Measurements from ENCODE around the gene CALN1. TPM values are rescaled to one million over a fixed set of nuclear protein-coding genes. Genes with fewer than 3 reads are reported as not detected.

CALN1 gene
- total and polyA plus RNA-seq, 9 donors = under 0.01 to 0.18 (median 0.13) TPM; not detected in 2

DNA sequence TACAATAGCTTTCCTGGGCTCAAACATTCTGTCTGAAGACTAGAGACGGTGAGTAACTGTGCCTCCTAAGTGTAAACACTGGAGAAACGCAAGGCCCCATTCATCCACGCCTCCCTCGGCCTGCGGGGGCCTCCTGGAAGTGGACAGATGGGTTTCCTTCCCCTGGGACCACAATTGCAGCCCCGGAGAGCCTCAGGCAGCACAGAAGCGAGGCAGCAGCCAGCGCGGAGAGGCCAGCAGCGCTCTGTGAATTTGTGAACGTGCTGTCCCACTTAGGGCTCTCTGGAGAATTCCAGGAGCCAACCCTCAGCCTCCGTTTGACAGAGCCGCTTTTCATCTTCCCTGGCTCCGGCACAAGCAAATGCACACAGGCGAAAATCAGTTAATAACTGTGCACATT lies 23.2 kb upstream of the CALN1 start:
- no peak overlapping the region for H3K4me3 ChIP-seq
- no peaks in the 10 kb centered on the region for H3K27me3 ChIP-seq

DNA sequence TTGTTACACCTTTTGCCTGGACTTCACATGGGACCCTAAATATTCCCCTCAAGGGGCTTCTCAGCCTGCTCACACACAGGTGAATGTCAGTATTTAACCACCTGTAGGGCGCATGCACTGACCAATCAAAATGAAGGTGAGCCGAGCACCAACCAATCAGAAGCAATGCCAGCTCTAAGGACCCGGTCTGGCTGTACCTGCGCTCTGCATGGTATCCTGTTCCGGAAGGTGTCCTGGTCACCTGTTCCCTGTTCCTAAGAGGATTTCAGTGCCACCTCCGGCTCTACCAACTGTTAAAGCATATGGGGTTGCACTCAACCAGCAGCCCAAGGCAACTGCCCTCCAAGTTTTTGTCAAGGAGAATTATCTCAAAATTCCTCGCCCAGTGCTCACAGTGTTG lies 18.4 kb upstream of the CALN1 start:
- Histone ChIP-seq H3K4me3 (no peak overlapping the region), H3K27ac (no peak overlapping the region), H3K9me3 (no peaks in the 10 kb centered on the region), H3K27me3 (no peaks in the 10 kb centered on the region), H3K4me1 (ENCODE audit: insufficient read depth) (no peaks in the 10 kb centered on the region), H3K36me3 (no peaks in the 10 kb centered on the region)
- 74 to 88% (median 80%) methylated on average over 7 of the region's 7 CpGs for WGBS, 3 donors
- intact Hi-C loops (cut with DNase I) = no loop called here
- TF ChIP-seq, protein P1, sequence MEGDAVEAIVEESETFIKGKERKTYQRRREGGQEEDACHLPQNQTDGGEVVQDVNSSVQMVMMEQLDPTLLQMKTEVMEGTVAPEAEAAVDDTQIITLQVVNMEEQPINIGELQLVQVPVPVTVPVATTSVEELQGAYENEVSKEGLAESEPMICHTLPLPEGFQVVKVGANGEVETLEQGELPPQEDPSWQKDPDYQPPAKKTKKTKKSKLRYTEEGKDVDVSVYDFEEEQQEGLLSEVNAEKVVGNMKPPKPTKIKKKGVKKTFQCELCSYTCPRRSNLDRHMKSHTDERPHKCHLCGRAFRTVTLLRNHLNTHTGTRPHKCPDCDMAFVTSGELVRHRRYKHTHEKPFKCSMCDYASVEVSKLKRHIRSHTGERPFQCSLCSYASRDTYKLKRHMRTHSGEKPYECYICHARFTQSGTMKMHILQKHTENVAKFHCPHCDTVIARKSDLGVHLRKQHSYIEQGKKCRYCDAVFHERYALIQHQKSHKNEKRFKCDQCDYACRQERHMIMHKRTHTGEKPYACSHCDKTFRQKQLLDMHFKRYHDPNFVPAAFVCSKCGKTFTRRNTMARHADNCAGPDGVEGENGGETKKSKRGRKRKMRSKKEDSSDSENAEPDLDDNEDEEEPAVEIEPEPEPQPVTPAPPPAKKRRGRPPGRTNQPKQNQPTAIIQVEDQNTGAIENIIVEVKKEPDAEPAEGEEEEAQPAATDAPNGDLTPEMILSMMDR (IDR thresholded peaks at IDR 0.05) = no peak
- TF ChIP-seq EP300 (IDR thresholded peaks at IDR 0.05) (no peak), POLR2A (IDR thresholded peaks at IDR 0.05) (no peak)
- DNase-seq = no peak

More for the DNA sequence above, 23.2 kb upstream of the CALN1 start:
- WGBS, 3 donors = 7 to 9% (median 9%) methylated on average over 15 of the region's 15 CpGs
- Histone ChIP-seq H3K4me1 (ENCODE audit: insufficient read depth) (no peaks in the 10 kb centered on the region), H3K36me3 (no peaks in the 10 kb centered on the region), H3K9me3 (no peaks in the 10 kb centered on the region), H3K27ac (no peak overlapping the region)
- intact Hi-C loops (cut with DNase I) = no loop called here
- DNase-seq = no peak
- no peak for TF ChIP-seq POLR2A (IDR thresholded peaks at IDR 0.05)
- TF ChIP-seq, protein P1 (IDR thresholded peaks at IDR 0.05) = no peak
- TF ChIP-seq EP300 (IDR thresholded peaks at IDR 0.05) = no peak

DNA sequence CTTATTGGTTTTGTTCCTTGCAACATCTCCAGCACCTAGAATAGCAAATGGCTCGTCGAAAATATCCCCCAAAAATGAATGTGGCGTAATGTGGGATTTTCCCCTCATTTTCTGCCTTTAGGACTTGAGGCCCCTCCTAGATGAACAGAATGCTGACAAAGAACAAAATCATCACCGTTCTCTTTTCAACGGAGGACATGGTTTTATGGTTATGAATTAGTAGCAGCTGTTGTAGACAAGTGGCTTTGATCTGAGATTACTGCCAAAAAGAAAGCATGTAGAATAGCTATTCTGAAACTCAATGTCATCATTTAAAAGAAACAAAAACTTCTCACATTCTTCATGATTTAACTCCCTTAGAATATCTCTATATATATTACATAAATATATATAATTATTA lies 17.2 kb upstream of the CALN1 start:
- Histone ChIP-seq H3K9me3 (no peaks in the 10 kb centered on the region), H3K27me3 (no peaks in the 10 kb centered on the region), H3K27ac (no peak overlapping the region), H3K36me3 (no peaks in the 10 kb centered on the region), H3K4me3 (no peak overlapping the region), H3K4me1 (ENCODE audit: insufficient read depth) (no peaks in the 10 kb centered on the region)
- intact Hi-C loops (cut with DNase I) = no loop called here
- 64 to 73% (median 69%) methylated on average over 5 of the region's 5 CpGs for WGBS, 3 donors
- TF ChIP-seq POLR2A (IDR thresholded peaks at IDR 0.05) (no peak), EP300 (IDR thresholded peaks at IDR 0.05) (no peak)
- TF ChIP-seq, protein P1 (IDR thresholded peaks at IDR 0.05) = no peak
- no peak for DNase-seq

DNA sequence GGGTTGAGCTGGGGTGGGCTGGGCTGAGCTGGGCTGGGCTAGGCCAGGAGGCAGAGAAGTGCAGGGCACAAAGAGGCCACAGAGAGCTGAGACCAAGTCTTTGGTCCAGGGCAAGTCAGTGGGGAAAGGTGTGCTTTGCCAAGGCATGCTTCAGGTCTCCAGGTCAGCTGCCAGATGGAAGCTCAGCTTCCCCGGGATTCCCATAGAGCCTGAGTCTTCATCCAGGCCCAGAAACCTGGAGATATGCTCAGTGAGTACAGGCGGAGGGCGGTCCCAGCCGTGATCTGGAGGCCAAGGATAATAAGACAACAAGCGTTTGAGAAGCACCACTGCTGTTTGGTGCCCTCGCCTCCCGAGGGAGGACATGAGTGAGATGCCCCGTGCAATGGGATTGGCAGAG lies 4.7 kb upstream of the CALN1 start:
- TF ChIP-seq, protein P1 (IDR thresholded peaks at IDR 0.05) = no peak
- TF ChIP-seq EP300 (IDR thresholded peaks at IDR 0.05) (no peak), POLR2A (IDR thresholded peaks at IDR 0.05) (no peak)
- Histone ChIP-seq H3K27me3 (no peaks in the 10 kb centered on the region), H3K4me3 (no peak overlapping the region), H3K27ac (no peak overlapping the region), H3K9me3 (no peaks in the 10 kb centered on the region), H3K36me3 (no peaks in the 10 kb centered on the region), H3K4me1 (ENCODE audit: insufficient read depth) (no peaks in the 10 kb centered on the region)
- no peak for DNase-seq
- intact Hi-C loops (cut with DNase I) = no loop called here
- 48 to 78% (median 54%) methylated on average over 8 of the region's 8 CpGs for WGBS, 3 donors

Data from ovary (tissue), 9 donors.